ENCODE measurements around the gene GHR. TPM values are rescaled to one million over a fixed set of nuclear protein-coding genes. Genes with fewer than 3 reads are reported as not detected.

GHR gene
- total and polyA plus RNA-seq, 4 experiments from 2014 or later: not detected

DNA sequence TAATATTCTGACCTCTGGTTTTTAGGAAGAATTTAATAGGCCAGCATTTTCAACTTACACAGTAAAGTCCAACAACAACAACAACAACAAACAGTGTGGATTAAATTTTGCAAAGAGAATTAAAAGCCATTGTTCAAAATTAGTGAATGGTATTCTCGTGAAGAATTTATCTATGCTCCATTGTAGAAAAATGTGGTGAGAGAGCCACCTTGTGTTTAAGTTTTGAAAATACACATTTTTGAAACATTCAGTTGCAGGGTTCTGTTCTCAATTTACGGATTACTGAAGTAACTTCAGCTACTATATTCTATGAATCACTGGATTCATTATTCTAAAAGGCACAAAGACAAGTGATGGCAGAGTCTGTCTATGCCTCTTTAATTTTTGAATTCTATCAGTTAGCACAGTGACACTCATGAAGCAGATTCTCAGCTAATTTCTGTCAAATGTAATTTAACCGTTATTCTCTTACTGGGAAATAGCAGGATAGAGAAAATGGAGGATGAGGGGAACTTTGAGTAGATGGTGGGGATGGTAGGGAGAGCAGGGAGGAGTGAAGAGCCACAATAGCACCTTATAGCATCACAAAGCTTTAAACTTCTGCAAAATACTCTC is 344.4 kb downstream of the GHR start:
- H3K36me3 ChIP-seq (ENCODE audit: insufficient read depth, low read length): no peaks in the 10 kb centered on the region
- ChIA-PET POLR2A (ENCODE audit: partially characterized antibody) (interaction anchor here (0.7 kb wide), 1 partner anchor 254 kb away, joined by 3 read pairs; no protein-coding TSS in a partner anchor), CTCF (ENCODE audit: partially characterized antibody) (interaction anchor here (0.7 to 1.8 kb wide), 27 partner anchors 13 to 1863 kb away, joined by 3 to 19 read pairs (median 3); partner anchors contain the start of genes FBXO4 and GHR)
- H3K27ac Mint-ChIP-seq: no peak overlapping the region
- H3K9me3 ChIP-seq (ENCODE audit: control insufficient read depth in 1 of 2, low read length in 2 of 2): no peaks in the 10 kb centered on the region
- H3K27ac ChIP-seq (ENCODE audit: low read depth, low read length): no peak overlapping the region
- no peak overlapping the region for H3K4me3 ChIP-seq (ENCODE audit: low read length in 2 of 2)
- no peaks in the 10 kb centered on the region for H3K27me3 ChIP-seq (ENCODE audit: insufficient read depth, low read length)
- H3K4me3 Mint-ChIP-seq: no peak overlapping the region
- H3K9me3 Mint-ChIP-seq: no peaks in the 10 kb centered on the region
- intact Hi-C loops (cut with micrococcal nuclease): loop anchor here (1.0 to 10.0 kb wide), 8 partner anchors 113 to 1493 kb away; partner anchors contain the start of gene GHR
- peaks cover 5 to 6% of the 10 kb centered on the region in 2 donors for H3K27me3 Mint-ChIP-seq
- DNase-seq: peak in 4 of 5 donors; percentile 29 to 40 (median 33)
- H3K4me1 ChIP-seq (ENCODE audit: insufficient read depth, low read length): no peaks in the 10 kb centered on the region
- H3K4me1 Mint-ChIP-seq: no peaks in the 10 kb centered on the region
- H3K36me3 Mint-ChIP-seq: no peaks in the 10 kb centered on the region

DNA sequence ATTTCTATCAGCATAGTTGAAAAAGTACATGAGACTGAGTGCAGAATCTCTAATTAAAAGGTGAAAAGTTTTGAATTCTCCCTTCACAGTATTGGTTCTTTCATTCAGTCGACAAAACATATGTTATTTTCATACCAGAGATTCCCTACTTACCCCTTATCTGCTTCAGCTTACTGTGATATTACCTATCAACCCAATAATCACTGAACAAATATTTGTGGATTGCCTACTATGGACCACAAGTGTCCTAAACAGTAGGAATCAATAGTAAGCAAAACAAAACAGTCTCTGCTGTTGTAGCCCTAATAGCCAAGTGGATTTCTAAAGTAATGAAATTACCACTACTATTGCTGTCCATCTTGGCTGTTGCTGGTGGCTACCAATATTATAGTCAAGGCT is 344.9 kb downstream of the GHR start:
- H3K27me3 Mint-ChIP-seq: peaks cover 6 to 8% of the 10 kb centered on the region in 2 donors
- Histone ChIP-seq H3K27ac (ENCODE audit: low read depth, low read length) (no peak overlapping the region), H3K36me3 (ENCODE audit: insufficient read depth, low read length) (no peaks in the 10 kb centered on the region), H3K4me3 (ENCODE audit: low read length in 2 of 2) (no peak overlapping the region), H3K27me3 (ENCODE audit: insufficient read depth, low read length) (no peaks in the 10 kb centered on the region), H3K9me3 (ENCODE audit: control insufficient read depth in 1 of 2, low read length in 2 of 2) (no peaks in the 10 kb centered on the region), H3K4me1 (ENCODE audit: insufficient read depth, low read length) (no peaks in the 10 kb centered on the region)
- H3K4me3 Mint-ChIP-seq: no peak overlapping the region
- intact Hi-C loops (cut with micrococcal nuclease): loop anchor here (5.0 to 10.0 kb wide), 4 partner anchors 113 to 1493 kb away; partner anchors contain the start of gene GHR
- DNase-seq: no peak
- H3K27ac Mint-ChIP-seq: no peak overlapping the region
- ChIA-PET CTCF (ENCODE audit: partially characterized antibody) (interaction anchor here (0.7 to 1.8 kb wide), 18 partner anchors 14 to 912 kb away, joined by 3 to 19 read pairs (median 4); partner anchors contain the start of genes FBXO4 and GHR), POLR2A (ENCODE audit: partially characterized antibody) (no interaction called here)
- H3K9me3 Mint-ChIP-seq: no peaks in the 10 kb centered on the region
- H3K4me1 Mint-ChIP-seq: no peaks in the 10 kb centered on the region
- no peaks in the 10 kb centered on the region for H3K36me3 Mint-ChIP-seq

DNA sequence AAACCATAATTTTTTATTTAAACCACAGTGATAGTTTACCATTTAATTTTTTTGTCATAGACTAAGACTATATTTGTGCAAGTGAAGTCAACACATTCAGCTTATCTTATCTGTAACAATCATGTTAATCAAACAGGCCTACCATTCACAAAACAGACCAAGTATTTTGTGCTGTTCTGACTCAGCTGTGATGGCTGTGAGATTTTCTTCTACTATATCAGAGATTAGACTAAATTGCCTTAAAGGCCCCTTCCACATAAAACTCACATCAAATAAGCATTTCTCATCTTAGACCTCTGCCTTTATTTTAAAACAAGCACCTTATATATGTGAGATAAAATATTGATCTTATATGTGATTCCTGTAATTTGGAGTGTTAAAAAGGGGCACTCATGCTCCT is 346.8 kb downstream of the GHR start:
- no peaks in the 10 kb centered on the region for H3K36me3 Mint-ChIP-seq
- no peaks in the 10 kb centered on the region for H3K4me1 ChIP-seq (ENCODE audit: insufficient read depth, low read length)
- CTCF ChIA-PET (ENCODE audit: partially characterized antibody): interaction anchor here (1.4 kb wide), 1 partner anchor 255 kb away, joined by 4 read pairs; no protein-coding TSS in a partner anchor

More for the DNA sequence above, 346.8 kb downstream of the GHR start:
- intact Hi-C loops (cut with micrococcal nuclease): no loop called here
- DNase-seq: no peak
- Mint-ChIP-seq H3K4me3 (no peak overlapping the region), H3K9me3 (no peaks in the 10 kb centered on the region), H3K4me1 (no peaks in the 10 kb centered on the region), H3K27ac (no peak overlapping the region), H3K27me3 (peaks cover 5 to 8% of the 10 kb centered on the region in 2 donors)
- Histone ChIP-seq H3K36me3 (ENCODE audit: insufficient read depth, low read length) (no peaks in the 10 kb centered on the region), H3K27me3 (ENCODE audit: insufficient read depth, low read length) (no peaks in the 10 kb centered on the region), H3K27ac (ENCODE audit: low read depth, low read length) (no peak overlapping the region), H3K4me3 (ENCODE audit: low read length in 2 of 2) (no peak overlapping the region), H3K9me3 (ENCODE audit: control insufficient read depth in 1 of 2, low read length in 2 of 2) (no peaks in the 10 kb centered on the region)
- POLR2A ChIA-PET (ENCODE audit: partially characterized antibody): no interaction called here

All from CD4-positive, alpha-beta memory T cell (primary cell).